Activated CD8-positive, alpha-beta memory T cell treated with anti-CD3 and anti-CD28 coated beads for 36 hours (primary cell): ENCODE measurements around the gene PROP1. TPM values are rescaled to one million over a fixed set of nuclear protein-coding genes. Genes with fewer than 3 reads are reported as not detected.
"Not testable (repeated sequence)": the region's sequence is repeated elsewhere in the genome, so short reads cannot be mapped to it uniquely, and the experiment has no call there.

Experiments used
- CTCF ChIA-PET: fragments of 350-600 bp; sonication (Branson Sonifier 250); formaldehyde crosslinking; loops from one replicate; lab custom pipeline; 2021; ENCODE audit warnings: antibody characterized with exemption; lab: Charles Lee
- POLR2A ChIA-PET: fragments of 350-600 bp; sonication (Branson Sonifier 250); formaldehyde crosslinking; loops from one replicate; lab custom pipeline; 2021; ENCODE audit warnings: antibody characterized with exemption; lab: Charles Lee
- total RNA-seq, 2 experiments: library from RNA; stranded (reverse); gene quantifications; one replicate each; pipeline ENCODE4 v1.2.3, GENCODE V29; 2021

PROP1 gene
- total RNA-seq, result not detected

DNA sequence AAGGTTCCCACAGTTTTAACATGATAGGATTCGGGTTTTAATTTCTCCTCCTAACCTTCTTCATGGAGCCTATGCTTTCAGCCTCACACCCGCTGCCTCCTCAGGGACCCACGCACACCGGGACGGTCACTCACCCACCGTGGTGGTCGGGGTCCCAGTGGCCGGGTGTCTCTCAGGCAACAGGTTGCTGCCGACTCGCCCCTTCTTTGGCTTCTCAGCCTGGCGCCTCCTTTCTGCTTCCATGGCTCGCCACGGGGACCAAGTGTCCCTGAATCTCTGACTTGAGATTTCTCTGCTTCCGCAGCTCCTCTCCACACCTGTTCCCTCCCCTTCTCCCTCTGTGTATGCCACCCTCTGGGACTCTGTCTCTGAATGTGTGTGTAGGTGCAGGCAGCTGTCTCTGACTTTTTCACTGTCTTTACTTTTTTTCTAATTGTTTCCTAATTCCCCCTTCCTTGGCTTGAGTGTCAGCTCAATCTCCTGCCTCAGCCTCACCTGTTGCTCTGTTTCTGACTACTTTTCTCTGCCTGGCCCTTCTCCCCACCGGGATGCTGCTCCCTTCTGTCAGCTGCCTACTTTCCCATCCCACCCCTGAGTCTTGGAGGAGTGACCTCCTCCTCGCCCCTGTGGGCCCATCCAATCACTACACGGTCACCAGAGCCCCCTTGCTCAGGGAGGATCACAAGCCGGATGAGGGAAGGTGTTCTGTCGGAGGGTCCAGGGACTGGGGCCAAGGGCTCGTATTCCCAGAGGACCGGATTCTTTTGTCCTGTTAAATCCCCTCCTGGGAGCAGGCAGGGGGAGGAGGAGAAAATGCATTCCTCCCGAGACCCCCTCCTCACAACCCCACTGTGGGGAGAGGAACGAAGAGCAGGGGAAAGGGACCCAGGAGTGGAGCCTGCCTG lies at the start of gene PROP1:
Gene PROP1 (minus strand): TSS at position 552 of the 905 bp plus-strand sequence. CDS start 309 bp downstream, at position 243.
- ChIA-PET POLR2A (no interaction called here), CTCF (no interaction called here)

DNA sequence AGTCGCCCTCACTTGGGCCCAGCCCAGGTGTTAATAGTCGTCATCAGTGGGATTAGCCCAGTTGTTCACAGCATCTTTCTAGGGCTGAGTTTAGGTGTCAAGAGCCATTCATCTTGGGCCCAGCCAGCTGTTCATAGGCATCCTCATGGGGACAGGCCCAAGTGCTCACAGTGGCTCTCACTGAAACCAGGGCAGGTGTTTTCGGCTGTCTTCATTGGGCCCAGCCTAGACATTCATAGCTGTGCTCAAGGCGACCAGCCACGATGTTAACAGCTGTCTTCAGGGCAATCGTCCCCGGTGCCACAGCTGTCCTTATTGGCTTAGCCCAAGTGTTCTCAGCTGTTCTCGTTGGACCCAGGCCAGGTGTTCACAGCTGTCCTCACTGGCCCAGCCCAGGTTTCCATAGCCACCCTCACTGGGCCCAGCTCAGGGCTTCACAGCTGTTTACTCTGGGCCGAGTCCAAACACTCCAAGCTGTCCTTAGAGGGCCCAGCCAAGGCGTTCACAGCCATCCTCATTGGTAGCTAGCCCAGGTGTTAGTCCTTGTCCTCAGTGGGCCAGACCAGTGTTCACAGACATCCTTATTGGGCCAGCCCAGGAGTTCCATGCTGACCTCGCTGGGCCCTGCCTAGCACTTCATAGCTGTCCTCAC lies 23.5 kb upstream of the PROP1 start:
- POLR2A ChIA-PET, CTCF ChIA-PET: not testable (repeated sequence)

DNA sequence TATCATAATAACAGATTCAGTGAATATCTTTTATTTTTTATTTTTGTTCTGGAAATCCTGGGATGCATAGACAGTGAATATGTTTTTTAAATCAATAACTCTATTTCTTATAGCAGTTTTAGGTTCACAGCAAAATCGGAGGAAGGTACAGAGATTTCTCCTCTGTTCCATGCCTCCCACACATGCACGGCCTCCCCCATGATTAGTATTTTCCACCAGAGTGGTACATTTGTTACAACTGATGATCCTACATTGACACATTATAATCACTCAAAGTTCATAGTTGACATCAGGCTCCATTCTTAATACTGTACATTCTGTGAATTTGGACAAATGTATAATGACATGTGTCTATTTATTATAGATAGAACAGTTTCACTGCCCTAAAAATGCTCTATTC lies 16.7 kb upstream of the PROP1 start:
- CTCF ChIA-PET, POLR2A ChIA-PET: not testable (repeated sequence)

- POLR2A ChIA-PET, result not testable (repeated sequence)
Observed at GRCh38 chr5:178011816-178012554, 15.9 kb upstream of the PROP1 start.

GRCh38 chr5:178007272-178007671 lies 11.2 kb upstream of the PROP1 start:
- CTCF ChIA-PET, POLR2A ChIA-PET: not testable (repeated sequence)

More at GRCh38 chr5:178011816-178012554, 15.9 kb upstream of the PROP1 start:
- CTCF ChIA-PET, result not testable (repeated sequence)

DNA sequence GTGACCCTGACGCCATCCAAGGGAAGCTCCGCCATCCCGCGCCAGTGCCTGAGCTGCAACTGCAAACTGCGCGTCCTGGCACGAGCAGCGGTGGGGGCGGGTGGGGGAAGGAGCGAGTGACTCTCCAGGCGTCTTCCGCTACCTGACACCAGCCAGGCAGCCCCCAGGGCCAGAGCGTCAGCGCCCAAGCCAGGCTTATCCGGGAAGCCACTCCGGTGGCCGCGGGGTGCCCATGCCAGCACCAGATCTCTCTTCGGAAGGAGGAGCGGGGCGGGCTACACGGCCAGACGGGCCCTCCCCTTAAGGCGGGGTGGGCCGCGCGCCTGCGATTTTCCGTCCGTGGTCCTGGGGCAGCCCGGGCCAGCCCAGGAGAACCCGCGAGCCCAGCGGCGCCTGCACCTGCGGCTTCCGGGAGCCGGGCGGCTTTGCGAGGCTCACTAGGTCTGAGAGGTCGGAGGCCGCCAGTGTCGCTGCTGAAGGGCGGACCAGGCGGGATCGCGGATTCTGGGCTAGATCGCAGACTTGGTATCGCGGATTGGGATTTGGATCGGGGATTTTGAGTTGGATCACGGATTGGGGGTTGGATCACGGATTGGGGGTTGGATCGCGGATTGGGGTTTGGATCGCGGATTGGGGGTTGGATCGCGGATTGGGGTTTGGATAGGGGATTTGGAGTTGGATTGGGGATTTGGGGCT lies 10.6 kb upstream of the PROP1 start:
- POLR2A ChIA-PET, CTCF ChIA-PET: not testable (repeated sequence)

DNA sequence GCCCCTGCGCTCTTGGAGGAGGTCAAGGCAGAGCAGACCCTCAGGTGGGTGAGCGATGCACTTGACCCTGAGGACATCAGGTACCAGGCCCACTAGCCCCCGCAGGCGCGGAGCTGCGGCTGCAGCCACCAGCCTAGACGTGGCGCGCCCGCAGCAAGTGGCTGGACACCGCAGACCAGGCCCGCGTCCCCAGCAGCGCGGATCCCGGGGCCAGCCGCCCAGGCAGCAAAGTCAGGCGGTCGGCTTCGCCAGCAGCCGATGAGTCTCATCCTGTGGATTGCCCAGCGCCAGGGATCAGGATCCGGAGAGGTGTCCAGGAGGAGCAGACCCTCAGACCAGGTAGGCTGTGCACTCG lies 10.1 kb upstream of the PROP1 start:
- POLR2A ChIA-PET, CTCF ChIA-PET: not testable (repeated sequence)

DNA sequence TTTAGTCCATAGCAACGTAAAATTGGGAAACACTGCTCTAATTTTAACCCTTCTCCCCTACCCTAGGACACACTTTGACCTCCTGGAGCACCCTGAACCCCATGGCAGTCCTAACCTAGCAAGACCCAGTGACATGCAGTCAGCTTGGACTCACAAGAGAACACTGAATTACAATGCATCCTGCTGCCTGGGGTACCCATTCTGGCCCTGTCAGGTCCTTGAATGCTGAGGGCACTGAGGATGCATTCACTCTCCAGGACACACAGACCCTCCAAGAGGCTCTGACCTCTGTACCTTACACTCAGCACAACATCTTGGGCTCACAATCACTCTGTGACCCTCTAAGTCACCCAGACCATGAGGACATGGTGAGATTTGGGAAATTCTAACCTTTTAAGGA lies 1.8 kb upstream of the PROP1 start:
- POLR2A ChIA-PET, result no interaction called here
- CTCF ChIA-PET, result no interaction called here

DNA sequence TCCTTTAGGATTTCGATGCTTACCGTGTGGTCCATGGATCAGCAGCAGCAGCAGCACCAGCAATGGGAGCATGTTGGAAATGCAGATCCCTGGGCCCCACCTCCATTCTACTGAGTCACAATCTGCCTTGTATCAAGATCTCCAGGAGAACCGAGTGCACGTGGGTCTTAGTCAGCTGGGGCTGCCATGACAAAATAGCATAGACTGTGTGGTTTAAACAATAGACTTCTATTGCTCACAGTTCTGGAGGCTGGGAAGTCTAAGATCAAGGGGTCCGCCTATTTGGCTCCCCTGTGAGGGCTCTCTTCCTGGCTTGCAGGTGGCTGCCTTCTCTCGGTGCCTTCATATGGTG lies 1.3 kb upstream of the PROP1 start:
- ChIA-PET CTCF (no interaction called here), POLR2A (no interaction called here)

- POLR2A ChIA-PET, result no interaction called here
Observed at GRCh38 chr5:177996660-177997318, 747 bp upstream of the PROP1 start.

GRCh38 chr5:177994561-177995190 lies 1.4 kb downstream of the PROP1 start:
- ChIA-PET POLR2A (no interaction called here), CTCF (no interaction called here)

More at GRCh38 chr5:177996660-177997318, 747 bp upstream of the PROP1 start:
- CTCF ChIA-PET, result no interaction called here

DNA sequence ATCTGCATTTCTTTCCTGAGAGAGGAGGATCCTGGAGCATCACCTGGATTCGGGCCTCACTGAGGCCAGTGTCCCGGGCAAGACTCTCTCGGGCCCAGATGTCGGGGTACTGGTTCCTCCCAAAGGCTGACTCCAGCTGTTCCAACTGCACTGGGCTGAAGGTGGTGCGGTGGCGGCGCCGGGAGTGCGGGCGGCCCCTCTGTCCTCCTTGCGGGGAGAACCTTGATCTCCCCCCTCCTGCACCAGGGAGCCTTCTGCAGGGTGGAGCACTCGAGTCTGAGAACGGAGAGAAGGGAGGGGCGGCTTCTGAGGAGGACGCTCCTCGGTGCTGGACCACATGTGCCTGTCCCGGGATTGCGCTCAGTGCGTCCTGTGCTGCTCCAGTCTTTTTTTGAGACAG lies 2.0 kb downstream of the PROP1 start:
- POLR2A ChIA-PET, result no interaction called here
- CTCF ChIA-PET, result no interaction called here

DNA sequence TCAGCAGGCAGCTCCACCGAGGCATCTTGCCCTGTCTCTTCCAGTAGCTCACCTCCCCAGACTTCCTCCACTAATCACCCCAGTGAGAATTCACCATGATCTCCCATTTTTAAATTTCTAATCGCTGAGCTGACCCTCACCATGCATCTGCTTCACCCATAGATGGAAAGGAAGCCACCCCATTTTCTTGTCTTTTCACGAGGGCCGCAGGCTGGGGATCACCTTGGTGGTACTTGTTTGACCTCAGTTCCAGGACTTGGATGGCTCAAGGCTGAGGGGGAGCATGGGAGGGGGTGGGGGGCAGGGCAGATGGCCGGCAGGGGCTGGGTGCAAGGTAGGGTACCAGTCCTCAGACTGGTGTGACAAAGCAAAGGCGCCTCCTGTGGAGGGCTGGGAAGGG lies 3.6 kb downstream of the PROP1 start:
- CTCF ChIA-PET, result no interaction called here
- POLR2A ChIA-PET, result no interaction called here

DNA sequence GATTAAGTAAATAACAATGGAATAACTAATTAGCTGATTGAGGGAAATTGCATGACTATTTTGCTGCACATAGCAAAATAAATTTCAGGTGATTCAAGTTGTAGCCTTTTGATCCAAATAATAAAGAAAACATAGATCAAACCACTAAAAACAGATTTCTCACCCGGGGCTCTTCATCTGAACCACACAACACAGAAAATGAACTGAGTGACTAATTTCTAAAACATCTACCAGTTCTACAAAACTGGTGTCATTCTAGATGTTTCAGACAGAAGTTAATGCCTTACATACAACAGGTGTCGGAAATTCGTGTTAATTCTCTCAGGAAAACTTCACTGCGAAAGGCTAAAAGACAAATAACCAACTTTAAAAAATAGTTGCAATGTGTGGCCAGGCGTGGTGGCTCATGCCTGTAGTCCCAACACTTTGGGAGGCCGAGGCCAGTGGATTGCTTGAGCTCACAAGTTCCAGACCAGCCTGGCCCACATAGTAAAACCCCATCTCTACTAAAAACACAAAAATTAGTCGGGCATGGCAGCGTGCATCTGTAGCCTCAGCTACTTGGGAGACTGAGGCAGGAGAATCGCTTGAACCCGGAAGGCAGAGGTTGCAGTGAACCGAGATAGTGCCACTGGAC lies 6.9 kb downstream of the PROP1 start:
- ChIA-PET CTCF (no interaction called here), POLR2A (no interaction called here)

DNA sequence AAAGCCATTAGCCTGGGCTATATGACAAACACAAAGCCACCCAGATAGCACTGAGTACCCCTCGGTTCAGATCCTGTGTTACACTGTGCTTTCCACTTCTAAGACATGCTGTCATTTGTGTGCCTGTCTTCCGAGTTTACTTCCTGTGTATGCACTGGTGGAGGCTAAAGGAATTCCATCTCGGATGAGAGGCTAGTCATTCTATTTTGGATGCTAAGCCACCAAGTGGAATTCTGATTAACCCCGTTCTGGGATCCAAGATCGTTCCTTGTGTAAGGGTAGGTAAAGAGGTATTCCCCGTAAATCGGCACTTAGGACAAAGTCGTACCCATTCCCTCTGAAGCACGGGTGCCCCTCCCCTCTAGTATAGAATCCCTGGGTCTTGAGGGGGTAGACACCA lies 8.7 kb downstream of the PROP1 start:
- POLR2A ChIA-PET, result no interaction called here
- CTCF ChIA-PET, result no interaction called here

- CTCF ChIA-PET, result no interaction called here
- POLR2A ChIA-PET, result no interaction called here
Observed at GRCh38 chr5:177985430-177986040, 10.5 kb downstream of the PROP1 start.

- CTCF ChIA-PET, result interaction anchor here (0.7 kb wide), 1 partner anchor 92 kb away, joined by 3 read pairs; no protein-coding TSS in a partner anchor
- POLR2A ChIA-PET, result interaction anchor here (0.6 kb wide), 1 partner anchor 78 kb away, joined by 4 read pairs; no protein-coding TSS in a partner anchor
Observed at GRCh38 chr5:177984584-177985206, 11.3 kb downstream of the PROP1 start.
